NCI-H446 (cell line): ENCODE data around the gene CEACAM18.
A peak's percentile ranks its signal among the peaks of the same experiment; 100 is the strongest.
"Not testable (repeated sequence)": the region's sequence is repeated elsewhere in the genome, so short reads cannot be mapped to it uniquely, and the experiment has no call there.

ENCODE experiments used
- DNase-seq, 2 experiments: peaks; one replicate each; lab custom pipeline; 2025; lab: John Stamatoyannopoulos, UW

The CEACAM18 gene

GRCh38 chr19:51478381-51479234, at the start of gene CEACAM18:
Gene CEACAM18, plus strand, starts transcription at chr19:51478539.
- DNase-seq = no peak

- no peak for DNase-seq
Observed at GRCh38 chr19:51430221-51430620, 48.1 kb upstream of the CEACAM18 start.

- no peak for DNase-seq
Observed at GRCh38 chr19:51431124-51431523, 47.2 kb upstream of the CEACAM18 start.

GRCh38 chr19:51433043-51433442, 45.3 kb upstream of the CEACAM18 start:
- DNase-seq = no peak

- no peak for DNase-seq
Observed at GRCh38 chr19:51434456-51434855, 43.9 kb upstream of the CEACAM18 start.

- DNase-seq = no peak
Observed at GRCh38 chr19:51439021-51439465, 39.3 kb upstream of the CEACAM18 start.

- no peak for DNase-seq
Observed at GRCh38 chr19:51440052-51440451, 38.3 kb upstream of the CEACAM18 start.

GRCh38 chr19:51440846-51441409, 37.4 kb upstream of the CEACAM18 start:
- DNase-seq = no peak

GRCh38 chr19:51441410-51442390, 36.6 kb upstream of the CEACAM18 start:
- no peak for DNase-seq

GRCh38 chr19:51447510-51447909, 30.8 kb upstream of the CEACAM18 start:
- not testable (repeated sequence) for DNase-seq

- DNase-seq = no peak
Observed at GRCh38 chr19:51448011-51448410, 30.3 kb upstream of the CEACAM18 start.

GRCh38 chr19:51448411-51449016, 29.8 kb upstream of the CEACAM18 start:
- no peak for DNase-seq

- no peak for DNase-seq
Observed at GRCh38 chr19:51450730-51451307, 27.5 kb upstream of the CEACAM18 start.

- no peak for DNase-seq
Observed at GRCh38 chr19:51456541-51457290, 21.6 kb upstream of the CEACAM18 start.

- no peak for DNase-seq
Observed at GRCh38 chr19:51457351-51458013, 20.9 kb upstream of the CEACAM18 start.

GRCh38 chr19:51458051-51458645, 20.2 kb upstream of the CEACAM18 start, which contains the start of gene SIGLEC8:
Gene SIGLEC8, minus strand, starts transcription at chr19:51458454. Its CDS starts 67 bp downstream, at chr19:51458387.
- no peak for DNase-seq

GRCh38 chr19:51458899-51459505, 19.3 kb upstream of the CEACAM18 start:
- no peak for DNase-seq

GRCh38 chr19:51460164-51460992, 18.0 kb upstream of the CEACAM18 start:
- peak in 1 of 2 experiments; percentile 47 for DNase-seq
